Left forelimb (tissue), 1 donor: ENCODE results near the gene GHRH.

Source experiments
- DNase-seq: peaks from one replicate; pipeline ENCODE4 v3.0.0-alpha.2; 2018; ENCODE audit warnings: low spot score

Gene GHRH

GRCh38 chr20:37260923-37261322, 691 bp downstream of the GHRH start:
- no peak for DNase-seq

- DNase-seq, result no peak
These were observed 1.7 kb downstream of the GHRH start for GRCh38 chr20:37259865-37260264.

DNA sequence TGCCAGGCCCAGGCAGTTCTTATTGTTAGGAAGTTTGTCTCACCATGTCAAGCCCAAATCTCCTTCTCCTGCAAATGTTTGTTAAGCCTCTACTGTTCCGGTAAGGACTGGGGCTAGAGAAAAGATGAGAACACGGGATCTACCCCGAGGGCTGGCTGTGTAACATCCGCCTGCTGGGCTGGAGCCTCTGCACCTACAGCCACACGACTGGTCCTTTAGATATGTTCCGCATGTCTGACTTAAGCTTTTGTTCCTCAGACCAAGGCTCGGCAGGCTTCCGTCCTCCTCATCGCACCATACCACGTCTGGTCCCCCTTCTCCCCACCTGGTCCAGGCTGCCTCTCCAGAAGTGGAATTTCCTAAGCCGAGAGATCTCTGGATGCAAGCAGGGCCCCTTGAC, 2.6 kb downstream of the GHRH start:
- no peak for DNase-seq

- DNase-seq, result no peak
These were observed 3.6 kb downstream of the GHRH start for GRCh38 chr20:37257988-37258387.

DNA sequence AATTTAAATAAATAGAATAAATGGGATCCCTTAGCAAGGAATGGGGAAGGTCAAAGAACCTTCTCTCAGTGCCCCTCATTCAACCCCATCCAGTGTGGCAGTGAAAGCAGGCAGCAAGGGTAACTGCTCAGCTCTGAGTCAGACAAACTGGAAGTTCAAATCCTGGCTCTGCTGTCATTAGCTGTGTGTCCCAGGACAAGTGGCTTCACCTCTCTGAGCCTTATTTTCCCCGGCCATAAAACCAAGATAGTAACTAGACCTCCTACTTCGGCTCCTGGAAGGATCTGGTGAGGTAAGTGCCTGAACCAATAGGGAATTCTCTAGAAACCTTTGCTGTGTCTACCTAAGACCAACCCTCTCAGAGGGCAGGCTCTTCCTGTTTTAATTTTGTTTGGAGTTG, 4.1 kb downstream of the GHRH start:
- no peak for DNase-seq

GRCh38 chr20:37256286-37256685, 5.3 kb downstream of the GHRH start:
- DNase-seq, result no peak

GRCh38 chr20:37254114-37254878, 7.3 kb downstream of the GHRH start:
- DNase-seq, result no peak

DNA sequence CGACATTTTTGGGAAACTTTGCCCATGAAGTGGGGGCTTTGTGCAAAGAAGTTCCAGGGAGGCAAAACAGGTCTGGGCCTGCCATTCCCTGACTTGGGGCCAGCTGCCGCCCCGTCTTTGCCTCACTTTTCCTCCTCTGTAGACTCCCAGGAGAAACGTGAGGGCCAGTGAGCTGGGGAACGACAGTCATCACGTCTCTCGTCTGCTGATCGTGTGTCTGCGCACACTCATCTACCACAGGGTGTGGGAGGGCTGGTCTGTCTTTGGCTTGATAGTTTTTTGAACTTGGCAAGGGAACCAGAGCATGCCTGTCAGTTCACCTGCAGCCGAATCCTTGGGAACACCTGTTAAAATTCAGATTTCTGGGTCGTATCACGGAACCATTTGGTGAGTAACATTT, 8.5 kb downstream of the GHRH start:
- DNase-seq, result no peak

DNA sequence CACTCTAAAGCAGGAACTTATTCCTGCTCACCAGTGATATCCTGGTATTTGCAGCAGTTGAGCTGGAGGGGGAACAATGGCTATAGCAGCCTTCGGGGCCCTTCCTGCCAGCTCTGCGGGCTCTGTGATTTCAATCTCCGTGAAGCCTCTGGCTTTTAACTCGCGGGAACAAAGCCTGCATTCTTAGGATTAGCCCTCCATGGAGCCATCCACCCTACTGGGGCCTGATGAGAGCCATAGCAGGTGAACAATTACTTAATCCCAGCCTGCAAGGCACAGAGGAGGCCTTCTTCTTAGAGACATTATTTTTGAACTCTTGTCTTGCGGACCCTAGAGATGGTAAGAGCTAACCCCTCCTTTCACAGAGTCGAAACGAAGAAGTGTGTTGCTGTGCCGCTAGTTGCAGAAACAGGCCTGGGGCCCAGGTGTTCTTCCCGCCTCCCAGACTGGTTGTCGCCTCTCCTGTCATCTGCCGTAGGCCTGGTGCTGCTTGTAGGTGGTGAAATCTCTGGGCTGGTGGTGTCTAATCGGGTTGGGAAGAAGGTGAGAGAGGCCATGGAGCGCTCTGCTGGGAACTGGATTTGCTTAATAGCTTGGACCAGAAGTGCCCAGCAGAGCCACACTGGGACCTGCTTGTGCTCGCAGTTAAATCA, 9.7 kb downstream of the GHRH start:
- no peak for DNase-seq

DNA sequence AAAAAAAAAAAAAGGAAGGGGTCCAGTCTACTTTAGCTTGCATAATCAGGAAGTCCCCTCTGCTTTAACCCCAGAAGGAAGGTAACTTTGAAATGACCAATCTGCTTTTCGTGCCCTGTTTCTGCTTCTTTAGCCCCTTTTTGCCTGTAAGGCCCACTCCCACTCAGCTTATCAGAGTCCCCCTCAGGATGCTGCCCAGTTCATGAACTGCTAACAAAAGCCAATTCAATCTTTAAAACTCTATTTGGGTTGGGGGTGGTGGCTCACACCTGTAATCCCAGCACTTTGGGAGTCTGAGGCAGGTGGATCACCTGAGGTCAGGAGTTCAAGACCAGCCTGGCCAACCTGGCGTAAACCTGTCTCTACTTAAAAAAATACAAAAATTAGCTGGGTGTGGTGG, 12.3 kb downstream of the GHRH start:
- no peak for DNase-seq

- DNase-seq, result no peak
These were observed 14.1 kb downstream of the GHRH start for GRCh38 chr20:37247547-37247946.

- DNase-seq, result no peak
These were observed 14.9 kb downstream of the GHRH start for GRCh38 chr20:37246736-37247135.

DNA sequence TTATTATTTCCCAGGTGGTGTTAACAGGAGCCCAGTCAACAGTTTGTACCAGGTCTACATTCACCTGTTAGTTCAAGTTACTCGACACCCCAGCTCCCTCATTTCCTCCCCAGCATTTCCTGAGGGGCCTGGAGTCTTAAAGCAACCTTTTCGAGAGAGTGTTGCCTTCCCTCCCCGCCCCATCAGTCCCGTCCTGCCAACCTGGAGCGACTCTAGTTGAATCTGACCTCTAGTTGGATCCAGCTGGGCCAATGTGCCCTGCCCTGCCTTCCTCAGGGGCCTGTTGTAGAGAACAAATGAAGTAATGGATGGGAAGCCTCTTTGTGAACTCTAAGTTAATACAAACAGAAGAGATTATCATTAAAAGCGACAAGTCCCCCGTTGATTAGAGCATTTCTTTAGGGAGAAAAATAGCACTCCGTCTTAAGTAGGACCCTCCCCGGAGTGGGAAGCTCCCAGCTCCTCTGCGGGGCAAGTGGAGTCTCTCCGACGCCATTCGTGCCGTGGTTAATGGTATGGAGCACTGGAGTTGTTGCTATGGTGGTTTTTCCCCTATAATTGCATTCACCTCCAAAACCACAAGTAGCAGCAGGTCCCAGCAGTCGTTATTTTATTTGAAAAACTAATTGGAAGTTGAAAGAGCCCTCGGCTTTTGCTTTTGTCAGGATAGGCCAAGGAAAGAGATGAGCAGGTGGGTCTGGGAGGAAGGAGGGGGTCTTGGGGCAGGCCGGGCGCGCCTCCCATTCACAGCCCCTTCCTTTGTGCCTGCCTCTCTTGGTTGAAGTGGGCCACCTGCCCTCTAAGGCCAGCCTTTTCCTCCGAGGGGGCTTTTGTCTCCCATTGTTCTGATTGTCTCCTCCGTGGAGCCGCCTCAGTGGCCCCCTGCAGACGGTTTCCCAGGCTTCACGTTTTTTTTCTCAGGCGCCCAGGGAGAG, 16.1 kb downstream of the GHRH start:
- DNase-seq, result no peak

GRCh38 chr20:37244572-37244957, 17.0 kb downstream of the GHRH start:
- no peak for DNase-seq

GRCh38 chr20:37243937-37244571, 17.6 kb downstream of the GHRH start:
- no peak for DNase-seq

DNA sequence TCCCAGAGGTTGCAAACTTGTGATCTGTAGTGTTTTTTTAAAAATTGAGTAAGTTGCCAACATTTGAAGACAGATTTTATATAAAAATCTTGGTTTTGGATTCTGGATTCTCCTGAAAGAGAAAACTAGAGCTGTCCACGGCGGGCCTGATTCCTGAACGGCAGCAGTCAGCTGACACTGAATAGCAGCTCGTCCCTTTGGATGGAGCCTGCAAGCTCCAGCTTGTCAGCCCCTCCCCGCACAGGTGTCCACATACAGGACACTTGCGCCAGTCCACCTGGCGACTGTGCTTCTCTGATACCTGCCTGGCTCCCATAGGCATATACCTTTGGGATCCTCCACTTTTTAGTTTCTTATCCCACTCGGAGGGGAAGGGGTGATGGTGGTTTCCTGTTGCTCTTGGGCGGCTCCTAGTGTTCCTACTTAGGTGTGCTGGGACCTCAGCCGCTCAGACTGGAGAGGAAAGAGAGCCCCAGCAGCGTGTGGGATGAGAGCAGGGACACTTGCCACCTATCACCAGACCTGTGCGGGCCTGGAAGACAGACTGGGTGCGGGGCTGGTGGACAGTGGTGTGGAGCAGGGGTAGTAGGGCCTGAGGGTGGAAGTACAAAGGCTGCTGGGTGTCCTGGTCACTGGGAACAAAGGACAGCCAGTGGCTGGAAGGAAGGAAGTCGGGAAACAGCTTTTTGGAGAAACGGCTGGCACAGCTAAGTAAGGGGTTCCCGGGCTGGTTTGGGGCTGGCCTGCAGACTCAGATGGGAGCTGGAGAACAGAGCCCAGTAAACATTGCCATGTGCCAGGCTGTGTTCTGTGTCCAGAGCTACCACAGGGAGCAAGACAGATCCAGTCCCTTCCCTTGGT, 18.3 kb downstream of the GHRH start:
- DNase-seq, result no peak

DNA sequence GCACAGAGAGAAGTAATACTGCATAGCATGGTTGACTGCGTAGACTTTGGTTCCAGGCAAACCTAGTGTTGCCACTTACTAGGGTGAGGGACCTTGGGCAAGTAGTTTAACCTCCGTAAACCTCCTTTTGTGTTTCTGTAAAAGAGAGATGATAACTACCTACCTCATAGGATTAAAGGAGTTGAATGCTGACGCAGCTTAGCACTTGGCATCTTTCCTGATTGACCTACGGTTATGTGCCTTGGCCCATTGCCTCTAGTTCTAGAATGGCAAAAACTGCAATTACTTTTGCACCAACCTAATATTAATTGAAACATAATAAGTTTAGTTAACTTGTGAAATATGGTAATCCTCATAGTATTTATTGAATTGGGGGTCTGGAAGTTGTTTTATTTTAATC, 19.1 kb downstream of the GHRH start:
- DNase-seq, result no peak

- no peak for DNase-seq
These were observed 21.1 kb downstream of the GHRH start for GRCh38 chr20:37240337-37241067.

DNA sequence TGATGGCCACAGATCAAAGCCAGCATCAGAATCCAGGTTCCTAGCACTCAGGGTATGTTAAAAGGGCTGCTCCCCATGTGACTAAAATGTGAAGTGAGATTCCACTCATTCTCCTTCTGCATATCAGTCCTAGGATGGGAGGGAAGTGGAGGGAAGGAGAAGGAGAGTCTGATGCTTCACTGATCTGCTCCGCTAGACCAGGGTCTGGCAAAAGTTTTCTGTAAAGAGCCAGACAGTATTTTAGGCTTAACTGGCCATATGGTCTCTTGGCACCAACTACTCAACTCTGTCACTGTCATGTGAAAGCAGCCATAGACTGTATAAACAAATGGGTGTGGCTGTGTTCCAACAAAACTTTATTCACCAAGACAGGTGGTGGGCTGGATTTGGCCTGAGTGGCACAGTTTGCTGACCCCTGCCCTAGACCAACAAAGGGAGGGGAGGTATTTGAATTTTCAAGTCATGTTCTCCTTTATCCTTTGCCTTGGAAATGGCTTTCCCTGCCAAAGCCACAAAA, 22.6 kb downstream of the GHRH start:
- DNase-seq, result no peak

GRCh38 chr20:37238426-37238825, 23.2 kb downstream of the GHRH start:
- DNase-seq, result no peak
